Pons (tissue), 1 donor: ENCODE data around the gene PTPN14.

Experiments used
- DNase-seq: peaks from one replicate; pipeline ENCODE4 v3.0.0-alpha.2; 2016; ENCODE audit warnings: low spot score

PTPN14 gene

GRCh38 chr1:214310010-214310409 lies 241.4 kb downstream of the PTPN14 start:
- no peak for DNase-seq

- DNase-seq = no peak
Observed at GRCh38 chr1:214306269-214306668, 245.1 kb downstream of the PTPN14 start.

- DNase-seq = no peak
Observed at GRCh38 chr1:214305164-214305751, 246.1 kb downstream of the PTPN14 start.

- DNase-seq = no peak
Observed at GRCh38 chr1:214303141-214303930, 248.1 kb downstream of the PTPN14 start.

GRCh38 chr1:214301526-214301925 lies 249.9 kb downstream of the PTPN14 start:
- no peak for DNase-seq

GRCh38 chr1:214300149-214300780 lies 251.1 kb downstream of the PTPN14 start:
- no peak for DNase-seq
